ENCODE measurements around the gene ABCA7.

The ABCA7 gene

GRCh38 chr19:1090731-1091543, 51.0 kb downstream of the ABCA7 start:
- no peak for DNase-seq

- DNase-seq: no peak
Observed at GRCh38 chr19:1091544-1092175, 51.8 kb downstream of the ABCA7 start.

GRCh38 chr19:1093330-1093729, 53.4 kb downstream of the ABCA7 start:
- DNase-seq: no peak

GRCh38 chr19:1093811-1094553, 54.1 kb downstream of the ABCA7 start:
- no peak for DNase-seq

GRCh38 chr19:1094655-1094977, 54.7 kb downstream of the ABCA7 start:
- no peak for DNase-seq

GRCh38 chr19:1094978-1095701, 55.2 kb downstream of the ABCA7 start, which contains the start of gene POLR2E:
Gene POLR2E (minus strand): TSS chr19:1095375. CDS start chr19:1095315, 60 bp downstream.
- peak; percentile 97 for DNase-seq

- DNase-seq: no peak
Observed at GRCh38 chr19:1097810-1098176, 57.9 kb downstream of the ABCA7 start.

- no peak for DNase-seq
Observed at GRCh38 chr19:1098177-1099051, 58.5 kb downstream of the ABCA7 start.

- no peak for DNase-seq
Observed at GRCh38 chr19:1101337-1101698, 61.4 kb downstream of the ABCA7 start.

- DNase-seq: peak; percentile 31
Observed at GRCh38 chr19:1102407-1103131, 62.7 kb downstream of the ABCA7 start.

- no peak for DNase-seq
Observed at GRCh38 chr19:1103132-1103707, 63.3 kb downstream of the ABCA7 start.

GRCh38 chr19:1103708-1104310, 63.9 kb downstream of the ABCA7 start, which contains the start of gene GPX4:
Gene GPX4 (plus strand): TSS chr19:1103994. CDS start chr19:1104044, 50 bp downstream.
- peak; percentile 97 for DNase-seq

GRCh38 chr19:1104311-1105007, 64.6 kb downstream of the ABCA7 start:
- peak; percentile 57 for DNase-seq

GRCh38 chr19:1105008-1105872, 65.3 kb downstream of the ABCA7 start:
- DNase-seq: no peak

GRCh38 chr19:1105873-1106840, 66.2 kb downstream of the ABCA7 start:
- DNase-seq: no peak

GRCh38 chr19:1106841-1107660, 67.1 kb downstream of the ABCA7 start:
- DNase-seq: no peak
